AG09309 (cell line): ENCODE measurements around the gene CYP4F8.
"Not testable (repeated sequence)": the region's sequence is repeated elsewhere in the genome, so short reads cannot be mapped to it uniquely, and the experiment has no call there.

Source experiments
- DNase-seq: peaks from one replicate; pipeline ENCODE4 v3.0.0-alpha.2; 2010; ENCODE audit warnings: low read depth
- H3K4me3 ChIP-seq: 2 replicates; pipeline ENCODE4 v1.5.1; 2011; ENCODE audit warnings: mild to moderate bottlenecking, low read depth, low read length, moderate library complexity; ENCODE audit not compliant: control insufficient read depth
- CTCF ChIP-seq: IDR thresholded peaks from 2 replicates; pipeline ENCODE4 v1.5.1; 2011; ENCODE audit warnings: mild to moderate bottlenecking, low read depth, low read length, inconsistent platforms; ENCODE audit not compliant: insufficient read depth, control insufficient read depth; ENCODE audit errors: missing control alignments

CYP4F8 gene

GRCh38 chr19:15671891-15672579 lies 57.0 kb downstream of the CYP4F8 start:
- H3K4me3 ChIP-seq: no peak overlapping the region
- DNase-seq: no peak
- TF ChIP-seq CTCF: no peak

GRCh38 chr19:15672580-15673175 lies 57.7 kb downstream of the CYP4F8 start, which contains the start of gene CYP4F12:
CYP4F12 (plus strand) TSS chr19:15673087; CDS start chr19:15673530, 443 bp downstream.
- TF ChIP-seq CTCF: no peak
- DNase-seq: no peak
- no peak within 1 kb of the TSS for H3K4me3 ChIP-seq

GRCh38 chr19:15673176-15673654 lies 58.2 kb downstream of the CYP4F8 start:
- no peak for TF ChIP-seq CTCF
- DNase-seq: no peak
- no peak overlapping the region for H3K4me3 ChIP-seq

- TF ChIP-seq CTCF: no peak
- no peak for DNase-seq
- H3K4me3 ChIP-seq: no peak overlapping the region
Observed at GRCh38 chr19:15675560-15675959, 60.5 kb downstream of the CYP4F8 start.

GRCh38 chr19:15679089-15679488 lies 64.1 kb downstream of the CYP4F8 start:
- no peak for TF ChIP-seq CTCF
- DNase-seq: no peak
- no peak overlapping the region for H3K4me3 ChIP-seq

- DNase-seq, H3K4me3 ChIP-seq: not testable (repeated sequence)
Observed at GRCh38 chr19:15679865-15680264, 64.8 kb downstream of the CYP4F8 start.
